C4-2B (cell line): ENCODE data around the gene JARID2.

ENCODE experiments used
- H3K27ac ChIP-seq: fragments of 450-650 bp; 2 replicates; pipeline ENCODE4 v1.5.1; 2017
- ZFX ChIP-seq: fragments of 450-650 bp; IDR thresholded peaks from 2 replicates; pipeline ENCODE4 v1.6.1; 2017
- TF ChIP-seq, protein P1 (sequence below): fragments of 450-650 bp; conservative IDR thresholded peaks from 2 replicates; pipeline ENCODE4 v1.5.1; 2017; ENCODE audit warnings: mild to moderate bottlenecking

JARID2 gene

DNA sequence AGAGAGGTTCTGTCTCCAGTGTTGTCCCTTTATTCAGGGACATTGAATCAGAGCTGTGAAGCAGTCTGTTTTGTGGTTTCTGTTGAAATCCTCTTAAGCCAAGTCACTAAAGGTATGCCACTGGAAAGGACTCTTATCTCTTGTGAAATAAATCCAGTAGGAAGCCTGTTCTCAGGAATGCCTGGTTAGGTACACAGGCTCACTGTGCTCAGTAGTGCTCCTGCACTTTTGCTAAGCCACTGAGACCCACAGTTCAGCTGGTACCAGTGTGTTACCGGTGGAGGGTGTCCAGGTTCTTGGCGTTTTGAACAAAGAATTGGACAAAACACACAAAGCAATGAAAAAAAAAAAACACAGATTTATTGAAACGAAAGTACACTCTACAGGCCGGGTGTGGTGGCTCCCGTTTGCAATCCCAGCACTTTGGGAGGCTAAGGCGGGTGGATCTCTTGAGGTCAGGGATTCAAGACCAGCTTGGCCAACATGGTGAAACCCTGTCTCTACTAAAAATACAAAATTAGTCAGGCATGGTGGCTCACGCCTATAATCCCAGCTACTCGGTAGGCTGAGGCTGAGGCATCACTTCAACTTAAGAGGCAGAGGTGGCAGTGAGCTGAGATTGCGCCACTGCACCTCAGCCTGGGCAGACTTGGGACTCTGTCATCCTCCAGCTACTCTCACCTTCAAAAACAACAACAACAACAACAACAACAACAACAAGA, 186.1 kb downstream of the JARID2 start:
- peak overlapping the region; percentile 55 for H3K27ac ChIP-seq
- TF ChIP-seq, protein P1, sequence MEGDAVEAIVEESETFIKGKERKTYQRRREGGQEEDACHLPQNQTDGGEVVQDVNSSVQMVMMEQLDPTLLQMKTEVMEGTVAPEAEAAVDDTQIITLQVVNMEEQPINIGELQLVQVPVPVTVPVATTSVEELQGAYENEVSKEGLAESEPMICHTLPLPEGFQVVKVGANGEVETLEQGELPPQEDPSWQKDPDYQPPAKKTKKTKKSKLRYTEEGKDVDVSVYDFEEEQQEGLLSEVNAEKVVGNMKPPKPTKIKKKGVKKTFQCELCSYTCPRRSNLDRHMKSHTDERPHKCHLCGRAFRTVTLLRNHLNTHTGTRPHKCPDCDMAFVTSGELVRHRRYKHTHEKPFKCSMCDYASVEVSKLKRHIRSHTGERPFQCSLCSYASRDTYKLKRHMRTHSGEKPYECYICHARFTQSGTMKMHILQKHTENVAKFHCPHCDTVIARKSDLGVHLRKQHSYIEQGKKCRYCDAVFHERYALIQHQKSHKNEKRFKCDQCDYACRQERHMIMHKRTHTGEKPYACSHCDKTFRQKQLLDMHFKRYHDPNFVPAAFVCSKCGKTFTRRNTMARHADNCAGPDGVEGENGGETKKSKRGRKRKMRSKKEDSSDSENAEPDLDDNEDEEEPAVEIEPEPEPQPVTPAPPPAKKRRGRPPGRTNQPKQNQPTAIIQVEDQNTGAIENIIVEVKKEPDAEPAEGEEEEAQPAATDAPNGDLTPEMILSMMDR = no peak
- no peak for TF ChIP-seq ZFX

DNA sequence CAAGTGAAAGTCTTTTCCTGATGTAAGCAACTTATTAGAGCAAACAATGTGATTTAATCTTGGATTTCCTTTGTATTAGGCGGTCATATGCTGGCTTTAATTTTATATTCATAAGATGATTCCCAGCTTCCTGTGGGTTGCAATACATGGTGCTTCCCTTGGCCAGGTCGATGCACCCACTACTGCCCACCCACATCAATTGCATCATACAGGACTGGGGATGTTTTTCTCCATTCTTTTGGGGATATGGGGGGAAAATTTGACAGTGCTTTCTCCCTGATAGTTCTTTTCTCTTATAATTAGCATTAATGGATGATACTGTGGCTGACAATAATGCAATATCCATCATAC, 187.6 kb downstream of the JARID2 start:
- TF ChIP-seq, protein P1 = no peak
- no peak for TF ChIP-seq ZFX
- H3K27ac ChIP-seq = peak overlapping the region; percentile 55; the same call in 1 of the 2 replicates

DNA sequence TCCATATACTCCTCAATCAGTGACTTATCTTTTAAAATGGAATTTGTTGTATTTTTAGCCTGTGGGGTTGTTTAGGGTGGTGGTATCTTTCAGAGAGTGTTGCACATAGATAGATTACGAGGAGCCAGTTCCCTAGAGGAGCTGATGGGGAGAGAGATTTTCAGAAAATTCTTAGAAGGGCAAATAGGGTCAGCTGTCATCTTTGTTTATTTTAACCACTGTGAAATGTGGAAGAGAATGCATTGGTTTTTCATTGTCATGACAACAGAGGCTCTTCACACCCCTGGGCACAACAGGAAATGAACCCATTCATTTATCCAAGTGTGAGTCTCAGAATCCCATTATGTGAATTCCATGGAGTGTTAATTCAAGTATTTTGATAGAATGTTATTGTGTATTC, 188.4 kb downstream of the JARID2 start:
- no peak overlapping the region for H3K27ac ChIP-seq
- TF ChIP-seq ZFX = no peak
- TF ChIP-seq, protein P1 = no peak

DNA sequence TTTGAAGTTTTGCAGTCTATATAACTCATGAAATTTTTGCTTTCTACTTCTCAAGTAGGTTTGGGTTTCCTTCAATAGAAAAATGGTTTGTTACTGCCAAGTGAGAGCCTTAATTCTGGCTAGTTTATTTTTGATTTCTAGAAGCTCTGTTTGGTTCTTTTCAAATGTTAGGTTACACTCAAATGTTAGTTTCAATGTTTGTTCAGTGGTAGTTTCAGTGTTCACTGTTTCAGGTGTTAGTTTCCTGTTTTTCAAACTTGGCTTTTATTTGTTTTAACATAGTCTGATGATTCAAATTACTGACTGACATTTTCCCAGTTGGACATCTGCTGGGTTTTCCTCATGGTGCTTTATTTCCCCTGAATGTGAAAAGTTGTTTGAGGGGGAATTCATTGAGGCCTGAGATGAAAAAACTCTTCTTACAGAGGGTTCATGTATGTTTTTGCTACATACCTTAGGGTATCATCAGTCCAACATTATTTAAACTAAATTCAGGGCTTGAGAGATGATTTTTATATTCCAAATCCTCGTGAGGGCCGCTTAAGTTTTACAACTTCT, 189.0 kb downstream of the JARID2 start:
- H3K27ac ChIP-seq = no peak overlapping the region
- TF ChIP-seq ZFX = no peak
- TF ChIP-seq, protein P1 = no peak

DNA sequence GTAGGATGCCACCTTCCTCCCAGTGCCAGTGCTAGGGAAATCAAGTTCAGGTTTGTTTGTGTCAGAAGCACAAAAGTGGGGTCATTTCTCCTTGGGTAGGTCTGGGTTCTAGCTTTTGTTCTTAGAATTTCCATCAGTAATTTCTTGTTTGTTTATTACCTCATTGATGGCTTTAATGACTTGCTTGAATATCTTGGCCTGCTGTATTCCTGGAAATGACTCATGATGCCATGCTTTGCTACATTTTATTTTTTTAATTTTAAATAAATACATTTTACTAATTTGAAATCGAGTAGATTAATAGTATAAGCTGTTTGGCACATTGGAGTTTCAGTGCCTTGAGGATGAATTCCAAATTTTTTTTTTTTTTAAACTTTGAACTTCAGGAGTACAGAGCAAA, 189.6 kb downstream of the JARID2 start:
- H3K27ac ChIP-seq = no peak overlapping the region; the same call in 1 of the 2 replicates
- TF ChIP-seq, protein P1 = no peak
- TF ChIP-seq ZFX = no peak

DNA sequence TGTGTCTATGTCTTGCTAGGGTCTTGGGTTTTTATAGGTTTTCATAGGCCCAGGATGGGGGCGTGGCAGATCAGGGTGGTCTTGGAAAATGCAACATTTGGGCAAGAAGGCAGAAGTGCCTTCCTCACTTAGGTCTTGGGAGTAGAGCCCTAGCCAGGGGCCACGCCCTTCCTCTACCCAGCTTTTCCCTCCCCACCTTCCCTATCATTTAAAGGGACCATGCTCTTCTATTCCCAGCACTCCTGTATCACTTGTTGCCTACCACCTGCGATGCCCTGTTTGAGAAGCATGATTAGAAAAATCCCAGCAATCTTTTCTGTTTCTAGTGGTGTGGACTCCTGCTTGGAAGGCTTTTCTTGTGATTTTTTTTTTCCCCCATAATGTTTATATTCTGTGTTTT, 190.6 kb downstream of the JARID2 start:
- TF ChIP-seq, protein P1 = no peak
- H3K27ac ChIP-seq = peak overlapping the region; percentile 26; the same call in 1 of the 2 replicates

DNA sequence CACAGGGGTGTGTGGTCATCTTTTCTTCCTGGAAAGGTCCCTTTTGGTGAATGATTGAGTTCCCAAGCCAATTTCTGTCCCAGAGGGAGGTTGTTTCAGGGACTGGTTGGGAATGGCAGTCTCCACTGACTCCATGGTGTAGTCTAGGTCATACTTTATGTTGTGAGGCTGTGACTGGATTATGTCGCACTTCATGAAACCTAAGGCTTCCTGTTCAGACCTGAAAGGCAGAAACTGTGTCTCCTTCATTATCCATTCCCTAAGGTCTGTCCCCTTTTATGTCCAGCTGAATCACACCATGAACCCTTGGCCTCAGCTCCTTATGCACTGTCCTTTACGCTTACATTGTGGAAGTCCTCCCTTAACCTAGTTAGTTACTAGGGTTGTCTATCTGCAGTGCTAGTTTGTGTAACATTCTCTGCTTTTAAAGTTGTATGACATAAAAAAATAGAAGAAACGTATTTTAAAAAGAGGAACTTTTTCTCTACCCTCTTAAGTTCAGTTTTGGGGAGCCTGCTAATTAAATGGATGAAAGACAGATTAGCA, 191.3 kb downstream of the JARID2 start:
- H3K27ac ChIP-seq = no peak overlapping the region
- TF ChIP-seq, protein P1 = no peak
- TF ChIP-seq ZFX = no peak
